ENCODE data around the gene PI4K2A.

The PI4K2A gene

GRCh38 chr10:97707134-97707861 is 66.8 kb downstream of the PI4K2A start:
- CTCF ChIA-PET = interaction anchor here (6.2 kb wide), 1 partner anchor 26 kb away, joined by 122 read pairs; the partner anchor contains the start of gene ZFYVE27
- 0 out of 2 replicates have a peak overlapping the region, but pooled peaks have one; percentile 7 for H3K27ac ChIP-seq
- POLR2A ChIA-PET (ENCODE audit: low non-redundant PET) = interaction anchor here (1.7 kb wide), 1 partner anchor 20 kb away, joined by 5 read pairs; the partner anchor contains the start of gene AVPI1
- DNase-seq (ENCODE audit: low spot score) = no peak
- no peak for TF ChIP-seq CTCF (conservative IDR thresholded peaks at IDR 0.05; ENCODE audit: low read depth)

DNA sequence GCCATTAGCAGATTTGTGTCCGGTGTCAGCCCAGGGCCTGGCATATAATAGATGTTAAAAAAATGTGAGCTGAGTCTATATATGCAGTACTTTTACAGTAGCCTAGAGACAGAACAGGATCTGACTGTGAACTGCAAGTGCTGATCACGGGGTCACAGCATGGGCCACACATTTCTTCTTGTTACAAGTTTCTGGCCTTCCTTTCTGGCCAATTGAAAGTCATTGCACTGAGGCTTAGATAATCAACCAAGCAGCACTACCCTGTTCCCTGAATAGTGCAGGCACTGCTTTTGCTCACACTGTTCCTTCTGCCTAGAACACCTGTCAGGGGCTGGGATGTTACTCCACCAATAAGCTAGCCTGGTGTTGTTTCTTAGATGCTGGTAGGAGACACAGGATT is 67.7 kb downstream of the PI4K2A start:
- POLR2A ChIA-PET (ENCODE audit: low non-redundant PET) = interaction anchor here (1.7 kb wide), 1 partner anchor 21 kb away, joined by 5 read pairs; the partner anchor contains the start of gene AVPI1
- DNase-seq (ENCODE audit: low spot score) = no peak
- TF ChIP-seq CTCF (conservative IDR thresholded peaks at IDR 0.05; ENCODE audit: low read depth) = no peak
- H3K27ac ChIP-seq = no peak overlapping the region
- CTCF ChIA-PET = interaction anchor here (0.6 to 6.2 kb wide), 4 partner anchors 14 to 25 kb away, joined by 3 to 122 read pairs (median 3); partner anchors contain the start of genes AVPI1 and ZFYVE27

DNA sequence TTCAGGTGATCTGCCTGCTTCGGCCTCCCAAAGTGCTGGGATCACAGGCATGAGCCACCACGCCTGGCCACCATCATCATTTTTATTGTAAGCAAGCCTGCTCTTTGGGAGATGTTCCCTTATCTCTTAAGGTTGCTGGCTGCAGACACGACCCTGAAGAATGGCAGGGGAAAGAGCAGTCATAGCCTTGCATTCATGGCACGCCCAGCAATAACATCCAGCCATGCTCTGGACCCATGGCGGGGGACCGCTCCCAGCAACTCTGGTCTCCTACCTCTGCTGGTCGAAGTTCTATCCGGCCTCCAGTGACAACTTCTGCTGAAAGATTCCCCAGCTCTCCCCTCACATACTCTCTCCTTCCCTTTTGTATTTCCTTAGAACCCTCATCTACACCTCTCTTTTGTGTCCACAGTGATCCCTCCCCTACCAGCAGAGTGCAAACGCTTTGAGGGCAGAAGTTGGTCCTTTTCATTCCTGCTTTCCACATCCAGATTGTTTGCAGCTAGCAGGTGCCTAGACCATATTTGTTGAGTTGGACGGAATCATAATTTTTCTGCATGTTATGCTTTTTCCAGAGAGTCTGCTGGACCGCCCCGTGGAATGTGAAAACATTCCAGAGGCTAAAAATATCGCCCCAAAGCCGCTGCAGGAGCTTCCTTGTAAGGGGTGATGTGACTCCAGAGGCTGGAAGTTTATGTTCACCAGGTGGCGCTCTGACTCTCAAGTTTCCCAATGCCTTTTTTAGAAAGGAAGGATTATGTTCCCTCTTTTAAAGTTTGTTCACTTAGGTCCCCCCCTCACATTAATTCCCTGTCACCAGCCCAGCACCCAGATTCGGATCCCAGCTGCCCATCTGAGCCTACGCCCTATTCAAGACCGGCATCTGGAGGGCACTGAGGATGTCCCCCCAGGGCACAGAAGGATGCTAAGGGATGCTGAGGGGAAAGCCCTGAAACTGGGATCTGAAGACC is 68.8 kb downstream of the PI4K2A start:
- TF ChIP-seq CTCF (conservative IDR thresholded peaks at IDR 0.05; ENCODE audit: low read depth) = peak; percentile 78
- ChIA-PET CTCF (interaction anchor here (0.5 to 6.2 kb wide), 21 partner anchors 8 to 394 kb away, joined by 3 to 122 read pairs (median 4); partner anchors contain the start of genes AVPI1 and ZFYVE27), POLR2A (ENCODE audit: low non-redundant PET) (interaction anchor here (0.6 to 1.7 kb wide), 3 partner anchors 9 to 22 kb away, joined by 3 to 5 read pairs (median 4); partner anchors contain the start of gene AVPI1)
- no peak for DNase-seq (ENCODE audit: low spot score)
- H3K27ac ChIP-seq = no peak overlapping the region; the same call in 1 of the 2 replicates

GRCh38 chr10:97711640-97712572 is 71.4 kb downstream of the PI4K2A start:
- TF ChIP-seq CTCF (conservative IDR thresholded peaks at IDR 0.05; ENCODE audit: low read depth) = no peak
- peak overlapping the region; percentile 99 for H3K27ac ChIP-seq
- no peak for DNase-seq (ENCODE audit: low spot score)
- ChIA-PET CTCF (interaction anchor here (0.5 to 6.2 kb wide), 4 partner anchors 10 to 36 kb away, joined by 3 to 122 read pairs (median 4); partner anchors contain the start of gene ZFYVE27), POLR2A (ENCODE audit: low non-redundant PET) (interaction anchor here (0.8 kb wide), 1 partner anchor 22 kb away, joined by 3 read pairs; no protein-coding TSS in a partner anchor)

- POLR2A ChIA-PET (ENCODE audit: low non-redundant PET) = interaction anchor here (0.6 to 2.4 kb wide), 7 partner anchors 11 to 30 kb away, joined by 3 to 15 read pairs (median 6); partner anchors contain the start of genes AVPI1 and ZFYVE27
- CTCF ChIA-PET = interaction anchor here (0.6 to 6.2 kb wide), 5 partner anchors 10 to 30 kb away, joined by 3 to 122 read pairs (median 6); partner anchors contain the start of gene ZFYVE27
- DNase-seq (ENCODE audit: low spot score) = peak; percentile 83
- TF ChIP-seq CTCF (conservative IDR thresholded peaks at IDR 0.05; ENCODE audit: low read depth) = no peak
- H3K27ac ChIP-seq = peak within 1 kb of the TSS; percentile 99
These were observed 72.9 kb downstream of the PI4K2A start, which contains the start of gene MARVELD1 for GRCh38 chr10:97713339-97713825. TSS of gene MARVELD1 (plus strand) at chr10:97713730. CDS start at chr10:97713877, 147 bp downstream.

All from RWPE1 (cell line).